HepG2 (cell line): Measurements from ENCODE around the gene TRAPPC5. TPM values are rescaled to one million over a fixed set of nuclear protein-coding genes. Genes with fewer than 3 reads are reported as not detected.

Experiments used
- AKAP8 ChIP-seq: sonication (generic); formaldehyde crosslinking; IDR thresholded peaks from 2 replicates; pipeline ENCODE4 v1.5.1; 2020; ENCODE audit warnings: mild to moderate bottlenecking, missing genetic modification reagents
- BRCA1 ChIP-seq: sonication (generic); formaldehyde crosslinking; IDR thresholded peaks from 2 replicates; pipeline ENCODE4 v1.4.0; 2020; ENCODE audit warnings: missing genetic modification reagents
- RBFOX2 ChIP-seq: fragments of 200-400 bp; formaldehyde crosslinking; IDR thresholded peaks from 2 replicates; pipeline ENCODE4 v1.6.1; 2017; ENCODE audit warnings: low read depth, mild to moderate bottlenecking, low read length
- TAF1 ChIP-seq: sonication (generic); formaldehyde crosslinking; IDR thresholded peaks from 2 replicates; pipeline ENCODE4 v1.4.0; 2020; ENCODE audit warnings: missing genetic modification reagents
- YEATS4 ChIP-seq: sonication (generic); formaldehyde crosslinking; IDR thresholded peaks from 2 replicates; pipeline ENCODE4 v1.4.0; 2020; ENCODE audit warnings: missing genetic modification reagents, borderline replicate concordance
- ZMYM4 ChIP-seq: sonication (generic); formaldehyde crosslinking; IDR thresholded peaks from 2 replicates; pipeline ENCODE4 v1.8.1; 2023; ENCODE audit warnings: mild to moderate bottlenecking, missing genetic modification reagents
- ZNF296 ChIP-seq: sonication (generic); formaldehyde crosslinking; conservative IDR thresholded peaks from 2 replicates; pipeline ENCODE4 v1.5.0; 2020; ENCODE audit warnings: mild to moderate bottlenecking, missing genetic modification reagents
- ZNF615 ChIP-seq: sonication (generic); formaldehyde crosslinking; IDR thresholded peaks from 2 replicates; pipeline ENCODE4 v1.5.0; 2020; ENCODE audit warnings: mild to moderate bottlenecking, missing genetic modification reagents, borderline replicate concordance
- ZSCAN29 ChIP-seq: sonication (generic); formaldehyde crosslinking; conservative IDR thresholded peaks from 2 replicates; pipeline ENCODE4 v1.4.0; 2020; ENCODE audit warnings: mild to moderate bottlenecking, missing genetic modification reagents
- polyA plus RNA-seq, 8 experiments: library from polyadenylated mRNA; depleted of rRNA in 3 of 8; stranded (reverse) in 7 of 8; unstranded in 1 of 8; fragments of >200 nt; fragmentation: Illumina TruSeq in 4 of 8; extraction: Trizol in 4 of 8; gene quantifications; 2 replicates each; pipeline versions ENCODE4 v1.2.1 to v1.2.3, GENCODE V29; 2011 to 2016; ENCODE audit warnings: low read depth in 4 of 8, missing spikeins in 1 of 8, mixed read lengths in 1 of 8; ENCODE audit not compliant: insufficient read depth in 1 of 8
- total RNA-seq, 5 experiments: library from RNA; depleted of rRNA; stranded (reverse); fragments of >200 nt; fragmentation: Illumina TruSeq; extraction: Trizol; gene quantifications; 2 replicates each; pipeline ENCODE4 v1.2.3, GENCODE V29; 2016; ENCODE audit warnings: low read depth in 1 of 5
- TF ChIP-seq, protein P1 (sequence below): sonication (generic); formaldehyde crosslinking; conservative IDR thresholded peaks from 2 replicates; pipeline ENCODE4 v1.8.0; 2022; ENCODE audit warnings: mild to moderate bottlenecking, moderate library complexity, missing genetic modification reagents
- TF ChIP-seq, protein P2 (sequence below): IDR thresholded peaks from 2 replicates; pipeline ENCODE4 v1.6.1; 2016; ENCODE audit warnings: low read depth
- TF ChIP-seq, protein P3 (sequence below): sonication (generic); formaldehyde crosslinking; IDR thresholded peaks from 2 replicates; pipeline ENCODE4 v1.5.0; 2020; ENCODE audit warnings: mild to moderate bottlenecking, missing genetic modification reagents, borderline replicate concordance
- TF ChIP-seq, protein P4 (sequence below): IDR thresholded peaks from 2 replicates; pipeline ENCODE4 v1.4.0; 2020; ENCODE audit warnings: mild to moderate bottlenecking, missing genetic modification reagents
- TF ChIP-seq, protein P5 (sequence below): sonication (generic); formaldehyde crosslinking; IDR thresholded peaks from 2 replicates; pipeline ENCODE4 v1.4.0; 2020; ENCODE audit warnings: missing genetic modification reagents

TRAPPC5 gene
- total and polyA plus RNA-seq, 2 of the 13 experiments (the other 11 are each of a cell fraction or from before 2014, with no cell fraction given), result 38.5 to 78.7 TPM

DNA sequence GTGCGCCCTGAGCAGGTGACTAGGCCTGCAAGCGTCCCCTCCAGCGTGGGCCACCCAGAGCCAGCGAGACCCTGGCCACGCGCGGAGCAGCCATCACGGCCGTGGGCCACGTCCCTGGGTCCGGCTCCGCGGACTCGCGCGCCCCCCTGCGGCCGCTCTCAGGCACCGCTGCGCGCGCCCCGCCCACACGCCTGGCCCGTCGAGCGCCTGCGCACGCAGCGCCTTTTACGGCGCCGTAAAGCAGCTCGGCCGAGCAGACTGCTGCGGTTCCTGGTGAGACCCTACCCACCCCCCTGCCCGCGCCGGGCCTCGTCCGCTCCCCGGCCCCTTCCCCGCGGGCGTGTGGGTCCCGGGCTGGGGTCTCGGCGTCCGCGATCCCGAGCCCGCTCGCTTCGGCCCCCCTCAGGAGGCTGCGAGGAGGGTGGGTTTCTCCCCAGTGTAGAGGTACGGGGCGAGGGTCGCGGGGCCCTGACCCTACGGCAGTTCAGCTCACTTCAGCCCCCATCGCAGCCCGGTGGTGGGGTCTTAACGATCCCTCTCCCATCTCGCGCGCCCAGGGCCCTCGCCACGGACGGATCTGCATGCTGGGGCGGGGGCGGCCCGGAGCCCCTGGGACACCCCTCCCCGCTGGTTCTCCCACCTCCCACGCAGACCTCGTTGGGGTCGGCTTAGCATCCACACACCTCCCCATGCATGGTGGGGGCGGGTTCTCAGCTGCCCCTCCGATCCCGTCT is at the start of gene TRAPPC5 (continued):
- TF ChIP-seq AKAP8 (CRISPR knock-in tag) (no peak), RBFOX2 (peak; percentile 80), ZMYM4 (CRISPR knock-in tag) (peak; percentile 72; the same call in 1 of the 2 replicates), YEATS4 (CRISPR knock-in tag) (peak; percentile 81; the same call in 1 of the 2 replicates), ZNF615 (no peak), TAF1 (CRISPR knock-in tag) (peak; percentile 66; the same call in 1 of the 2 replicates), BRCA1 (CRISPR knock-in tag) (0 out of 2 replicates have a peak, but pooled peaks have one; percentile 28), ZSCAN29 (CRISPR knock-in tag) (0 out of 2 replicates have a peak, but pooled peaks have one; percentile 25), ZNF296 (CRISPR knock-in tag) (peak; percentile 57; the same call in 1 of the 2 replicates)
- TF ChIP-seq, protein P1, sequence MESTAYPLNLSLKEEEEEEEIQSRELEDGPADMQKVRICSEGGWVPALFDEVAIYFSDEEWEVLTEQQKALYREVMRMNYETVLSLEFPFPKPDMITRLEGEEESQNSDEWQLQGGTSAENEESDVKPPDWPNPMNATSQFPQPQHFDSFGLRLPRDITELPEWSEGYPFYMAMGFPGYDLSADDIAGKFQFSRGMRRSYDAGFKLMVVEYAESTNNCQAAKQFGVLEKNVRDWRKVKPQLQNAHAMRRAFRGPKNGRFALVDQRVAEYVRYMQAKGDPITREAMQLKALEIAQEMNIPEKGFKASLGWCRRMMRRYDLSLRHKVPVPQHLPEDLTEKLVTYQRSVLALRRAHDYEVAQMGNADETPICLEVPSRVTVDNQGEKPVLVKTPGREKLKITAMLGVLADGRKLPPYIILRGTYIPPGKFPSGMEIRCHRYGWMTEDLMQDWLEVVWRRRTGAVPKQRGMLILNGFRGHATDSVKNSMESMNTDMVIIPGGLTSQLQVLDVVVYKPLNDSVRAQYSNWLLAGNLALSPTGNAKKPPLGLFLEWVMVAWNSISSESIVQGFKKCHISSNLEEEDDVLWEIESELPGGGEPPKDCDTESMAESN (CRISPR knock-in tag), result peak; percentile 66; the same call in 1 of the 2 replicates
- TF ChIP-seq, protein P2, sequence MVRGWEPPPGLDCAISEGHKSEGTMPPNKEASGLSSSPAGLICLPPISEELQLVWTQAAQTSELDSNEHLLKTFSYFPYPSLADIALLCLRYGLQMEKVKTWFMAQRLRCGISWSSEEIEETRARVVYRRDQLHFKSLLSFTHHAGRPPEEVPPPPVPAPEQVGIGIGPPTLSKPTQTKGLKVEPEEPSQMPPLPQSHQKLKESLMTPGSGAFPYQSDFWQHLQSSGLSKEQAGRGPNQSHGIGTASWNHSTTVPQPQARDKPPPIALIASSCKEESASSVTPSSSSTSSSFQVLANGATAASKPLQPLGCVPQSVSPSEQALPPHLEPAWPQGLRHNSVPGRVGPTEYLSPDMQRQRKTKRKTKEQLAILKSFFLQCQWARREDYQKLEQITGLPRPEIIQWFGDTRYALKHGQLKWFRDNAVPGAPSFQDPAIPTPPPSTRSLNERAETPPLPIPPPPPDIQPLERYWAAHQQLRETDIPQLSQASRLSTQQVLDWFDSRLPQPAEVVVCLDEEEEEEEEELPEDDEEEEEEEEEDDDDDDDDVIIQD (CRISPR knock-in tag), result no peak
- TF ChIP-seq, protein P3, sequence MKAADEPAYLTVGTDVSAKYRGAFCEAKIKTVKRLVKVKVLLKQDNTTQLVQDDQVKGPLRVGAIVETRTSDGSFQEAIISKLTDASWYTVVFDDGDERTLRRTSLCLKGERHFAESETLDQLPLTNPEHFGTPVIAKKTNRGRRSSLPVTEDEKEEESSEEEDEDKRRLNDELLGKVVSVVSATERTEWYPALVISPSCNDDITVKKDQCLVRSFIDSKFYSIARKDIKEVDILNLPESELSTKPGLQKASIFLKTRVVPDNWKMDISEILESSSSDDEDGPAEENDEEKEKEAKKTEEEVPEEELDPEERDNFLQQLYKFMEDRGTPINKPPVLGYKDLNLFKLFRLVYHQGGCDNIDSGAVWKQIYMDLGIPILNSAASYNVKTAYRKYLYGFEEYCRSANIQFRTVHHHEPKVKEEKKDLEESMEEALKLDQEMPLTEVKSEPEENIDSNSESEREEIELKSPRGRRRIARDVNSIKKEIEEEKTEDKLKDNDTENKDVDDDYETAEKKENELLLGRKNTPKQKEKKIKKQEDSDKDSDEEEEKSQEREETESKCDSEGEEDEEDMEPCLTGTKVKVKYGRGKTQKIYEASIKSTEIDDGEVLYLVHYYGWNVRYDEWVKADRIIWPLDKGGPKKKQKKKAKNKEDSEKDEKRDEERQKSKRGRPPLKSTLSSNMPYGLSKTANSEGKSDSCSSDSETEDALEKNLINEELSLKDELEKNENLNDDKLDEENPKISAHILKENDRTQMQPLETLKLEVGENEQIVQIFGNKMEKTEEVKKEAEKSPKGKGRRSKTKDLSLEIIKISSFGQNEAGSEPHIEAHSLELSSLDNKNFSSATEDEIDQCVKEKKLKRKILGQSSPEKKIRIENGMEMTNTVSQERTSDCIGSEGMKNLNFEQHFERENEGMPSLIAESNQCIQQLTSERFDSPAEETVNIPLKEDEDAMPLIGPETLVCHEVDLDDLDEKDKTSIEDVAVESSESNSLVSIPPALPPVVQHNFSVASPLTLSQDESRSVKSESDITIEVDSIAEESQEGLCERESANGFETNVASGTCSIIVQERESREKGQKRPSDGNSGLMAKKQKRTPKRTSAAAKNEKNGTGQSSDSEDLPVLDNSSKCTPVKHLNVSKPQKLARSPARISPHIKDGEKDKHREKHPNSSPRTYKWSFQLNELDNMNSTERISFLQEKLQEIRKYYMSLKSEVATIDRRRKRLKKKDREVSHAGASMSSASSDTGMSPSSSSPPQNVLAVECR, result peak; percentile 69; the same call in 1 of the 2 replicates
- TF ChIP-seq, protein P4, sequence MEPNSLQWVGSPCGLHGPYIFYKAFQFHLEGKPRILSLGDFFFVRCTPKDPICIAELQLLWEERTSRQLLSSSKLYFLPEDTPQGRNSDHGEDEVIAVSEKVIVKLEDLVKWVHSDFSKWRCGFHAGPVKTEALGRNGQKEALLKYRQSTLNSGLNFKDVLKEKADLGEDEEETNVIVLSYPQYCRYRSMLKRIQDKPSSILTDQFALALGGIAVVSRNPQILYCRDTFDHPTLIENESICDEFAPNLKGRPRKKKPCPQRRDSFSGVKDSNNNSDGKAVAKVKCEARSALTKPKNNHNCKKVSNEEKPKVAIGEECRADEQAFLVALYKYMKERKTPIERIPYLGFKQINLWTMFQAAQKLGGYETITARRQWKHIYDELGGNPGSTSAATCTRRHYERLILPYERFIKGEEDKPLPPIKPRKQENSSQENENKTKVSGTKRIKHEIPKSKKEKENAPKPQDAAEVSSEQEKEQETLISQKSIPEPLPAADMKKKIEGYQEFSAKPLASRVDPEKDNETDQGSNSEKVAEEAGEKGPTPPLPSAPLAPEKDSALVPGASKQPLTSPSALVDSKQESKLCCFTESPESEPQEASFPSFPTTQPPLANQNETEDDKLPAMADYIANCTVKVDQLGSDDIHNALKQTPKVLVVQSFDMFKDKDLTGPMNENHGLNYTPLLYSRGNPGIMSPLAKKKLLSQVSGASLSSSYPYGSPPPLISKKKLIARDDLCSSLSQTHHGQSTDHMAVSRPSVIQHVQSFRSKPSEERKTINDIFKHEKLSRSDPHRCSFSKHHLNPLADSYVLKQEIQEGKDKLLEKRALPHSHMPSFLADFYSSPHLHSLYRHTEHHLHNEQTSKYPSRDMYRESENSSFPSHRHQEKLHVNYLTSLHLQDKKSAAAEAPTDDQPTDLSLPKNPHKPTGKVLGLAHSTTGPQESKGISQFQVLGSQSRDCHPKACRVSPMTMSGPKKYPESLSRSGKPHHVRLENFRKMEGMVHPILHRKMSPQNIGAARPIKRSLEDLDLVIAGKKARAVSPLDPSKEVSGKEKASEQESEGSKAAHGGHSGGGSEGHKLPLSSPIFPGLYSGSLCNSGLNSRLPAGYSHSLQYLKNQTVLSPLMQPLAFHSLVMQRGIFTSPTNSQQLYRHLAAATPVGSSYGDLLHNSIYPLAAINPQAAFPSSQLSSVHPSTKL (CRISPR knock-in tag), result peak; percentile 33; the same call in 1 of the 2 replicates
- TF ChIP-seq, protein P5, sequence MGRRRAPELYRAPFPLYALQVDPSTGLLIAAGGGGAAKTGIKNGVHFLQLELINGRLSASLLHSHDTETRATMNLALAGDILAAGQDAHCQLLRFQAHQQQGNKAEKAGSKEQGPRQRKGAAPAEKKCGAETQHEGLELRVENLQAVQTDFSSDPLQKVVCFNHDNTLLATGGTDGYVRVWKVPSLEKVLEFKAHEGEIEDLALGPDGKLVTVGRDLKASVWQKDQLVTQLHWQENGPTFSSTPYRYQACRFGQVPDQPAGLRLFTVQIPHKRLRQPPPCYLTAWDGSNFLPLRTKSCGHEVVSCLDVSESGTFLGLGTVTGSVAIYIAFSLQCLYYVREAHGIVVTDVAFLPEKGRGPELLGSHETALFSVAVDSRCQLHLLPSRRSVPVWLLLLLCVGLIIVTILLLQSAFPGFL (CRISPR knock-in tag), result 0 out of 2 replicates have a peak, but pooled peaks have one; percentile 33
